ENCODE measurements around the gene ALX4. TPM values are rescaled to one million over a fixed set of nuclear protein-coding genes. Genes with fewer than 3 reads are reported as not detected.
A peak's percentile ranks its signal among the peaks of the same experiment; 100 is the strongest.

Gene ALX4
- 0.13 TPM for polyA plus RNA-seq (2013, experiment 1 of 4)
- polyA plus RNA-seq (2013, experiment 2 of 4) = 0.18 TPM
- 0.21 TPM for polyA plus RNA-seq (2013, experiment 3 of 4)
- polyA plus RNA-seq (2013, experiment 4 of 4) = 0.24 TPM

- H3K27me3 ChIP-seq (ENCODE audit: control insufficient read depth, insufficient read depth, low read length, poor library complexity, severe bottlenecking) = peaks cover 100% of the 10 kb centered on the region
- 0% methylated on average over 71 of the region's 71 CpGs for WGBS, 2 experiments
- H3K4me1 ChIP-seq (ENCODE audit: control insufficient read depth, insufficient read depth, low read length) = peaks cover 29% of the 10 kb centered on the region
- H3K36me3 ChIP-seq (ENCODE audit: control insufficient read depth, insufficient read depth, low read length) = no peaks in the 10 kb centered on the region
- H3K9me3 ChIP-seq (ENCODE audit: control insufficient read depth, low read length) = no peaks in the 10 kb centered on the region
- peak within 1 kb of the TSS; percentile 27 for H3K4me3 ChIP-seq (ENCODE audit: insufficient read depth, low read depth, low read length)
- no peak within 1 kb of the TSS for H3K27ac ChIP-seq (ENCODE audit: insufficient read depth, low read depth, low read length, poor library complexity, severe bottlenecking)
These were observed at the start of gene ALX4 for GRCh38 chr11:44309478-44310205. Gene ALX4 (minus strand): TSS chr11:44310139. CDS start chr11:44310062, 77 bp downstream.

- no peaks in the 10 kb centered on the region for H3K36me3 ChIP-seq (ENCODE audit: control insufficient read depth, insufficient read depth, low read length)
- H3K27me3 ChIP-seq (ENCODE audit: control insufficient read depth, insufficient read depth, low read length, poor library complexity, severe bottlenecking) = no peaks in the 10 kb centered on the region
- WGBS, 2 experiments = 89 to 90% methylated on average over 12 of the region's 12 CpGs
- H3K4me1 ChIP-seq (ENCODE audit: control insufficient read depth, insufficient read depth, low read length) = no peaks in the 10 kb centered on the region
- H3K27ac ChIP-seq (ENCODE audit: insufficient read depth, low read depth, low read length, poor library complexity, severe bottlenecking) = no peak overlapping the region
- H3K9me3 ChIP-seq (ENCODE audit: control insufficient read depth, low read length) = no peaks in the 10 kb centered on the region
- no peak overlapping the region for H3K4me3 ChIP-seq (ENCODE audit: insufficient read depth, low read depth, low read length)
These were observed 49.2 kb upstream of the ALX4 start for GRCh38 chr11:44359162-44359561.

- Histone ChIP-seq H3K27ac (ENCODE audit: insufficient read depth, low read depth, low read length, poor library complexity, severe bottlenecking) (no peak overlapping the region), H3K4me1 (ENCODE audit: control insufficient read depth, insufficient read depth, low read length) (no peaks in the 10 kb centered on the region), H3K27me3 (ENCODE audit: control insufficient read depth, insufficient read depth, low read length, poor library complexity, severe bottlenecking) (no peaks in the 10 kb centered on the region), H3K9me3 (ENCODE audit: control insufficient read depth, low read length) (no peaks in the 10 kb centered on the region), H3K4me3 (ENCODE audit: insufficient read depth, low read depth, low read length) (no peak overlapping the region), H3K36me3 (ENCODE audit: control insufficient read depth, insufficient read depth, low read length) (no peaks in the 10 kb centered on the region)
- 78 to 81% methylated on average over 7 of the region's 7 CpGs for WGBS, 2 experiments
These were observed 48.8 kb upstream of the ALX4 start for GRCh38 chr11:44358713-44359112.

GRCh38 chr11:44357711-44358110, 47.8 kb upstream of the ALX4 start:
- no peak overlapping the region for H3K27ac ChIP-seq (ENCODE audit: insufficient read depth, low read depth, low read length, poor library complexity, severe bottlenecking)

GRCh38 chr11:44356351-44356750, 46.4 kb upstream of the ALX4 start:
- no peak overlapping the region for H3K4me3 ChIP-seq (ENCODE audit: insufficient read depth, low read depth, low read length)
- H3K4me1 ChIP-seq (ENCODE audit: control insufficient read depth, insufficient read depth, low read length) = no peaks in the 10 kb centered on the region
- H3K27me3 ChIP-seq (ENCODE audit: control insufficient read depth, insufficient read depth, low read length, poor library complexity, severe bottlenecking) = no peaks in the 10 kb centered on the region
- no peak overlapping the region for H3K27ac ChIP-seq (ENCODE audit: insufficient read depth, low read depth, low read length, poor library complexity, severe bottlenecking)
- no peaks in the 10 kb centered on the region for H3K9me3 ChIP-seq (ENCODE audit: control insufficient read depth, low read length)
- WGBS, 2 experiments = 90 to 93% methylated on average over 5 of the region's 5 CpGs
- no peaks in the 10 kb centered on the region for H3K36me3 ChIP-seq (ENCODE audit: control insufficient read depth, insufficient read depth, low read length)

More at GRCh38 chr11:44357711-44358110, 47.8 kb upstream of the ALX4 start:
- H3K36me3 ChIP-seq (ENCODE audit: control insufficient read depth, insufficient read depth, low read length) = no peaks in the 10 kb centered on the region
- H3K4me3 ChIP-seq (ENCODE audit: insufficient read depth, low read depth, low read length) = no peak overlapping the region
- WGBS, 2 experiments = 91 to 100% methylated on average over 2 to 3 of the region's 3 CpGs
- H3K27me3 ChIP-seq (ENCODE audit: control insufficient read depth, insufficient read depth, low read length, poor library complexity, severe bottlenecking) = no peaks in the 10 kb centered on the region
- H3K9me3 ChIP-seq (ENCODE audit: control insufficient read depth, low read length) = no peaks in the 10 kb centered on the region
- no peaks in the 10 kb centered on the region for H3K4me1 ChIP-seq (ENCODE audit: control insufficient read depth, insufficient read depth, low read length)

GRCh38 chr11:44351898-44352498, 42.1 kb upstream of the ALX4 start:
- Histone ChIP-seq H3K27ac (ENCODE audit: insufficient read depth, low read depth, low read length, poor library complexity, severe bottlenecking) (no peak overlapping the region), H3K36me3 (ENCODE audit: control insufficient read depth, insufficient read depth, low read length) (no peaks in the 10 kb centered on the region), H3K4me1 (ENCODE audit: control insufficient read depth, insufficient read depth, low read length) (peaks cover 9% of the 10 kb centered on the region), H3K27me3 (ENCODE audit: control insufficient read depth, insufficient read depth, low read length, poor library complexity, severe bottlenecking) (no peaks in the 10 kb centered on the region), H3K9me3 (ENCODE audit: control insufficient read depth, low read length) (no peaks in the 10 kb centered on the region), H3K4me3 (ENCODE audit: insufficient read depth, low read depth, low read length) (no peak overlapping the region)
- WGBS, 2 experiments = 70 to 71% methylated on average over 7 of the region's 7 CpGs

- WGBS, 2 experiments = 92 to 95% methylated on average over 9 of the region's 9 CpGs
- Histone ChIP-seq H3K36me3 (ENCODE audit: control insufficient read depth, insufficient read depth, low read length) (no peaks in the 10 kb centered on the region), H3K27me3 (ENCODE audit: control insufficient read depth, insufficient read depth, low read length, poor library complexity, severe bottlenecking) (no peaks in the 10 kb centered on the region), H3K4me1 (ENCODE audit: control insufficient read depth, insufficient read depth, low read length) (peaks cover 14% of the 10 kb centered on the region), H3K27ac (ENCODE audit: insufficient read depth, low read depth, low read length, poor library complexity, severe bottlenecking) (no peak overlapping the region), H3K4me3 (ENCODE audit: insufficient read depth, low read depth, low read length) (no peak overlapping the region), H3K9me3 (ENCODE audit: control insufficient read depth, low read length) (no peaks in the 10 kb centered on the region)
These were observed 41.2 kb upstream of the ALX4 start for GRCh38 chr11:44351006-44351660.

GRCh38 chr11:44349328-44349727, 39.4 kb upstream of the ALX4 start:
- Histone ChIP-seq H3K9me3 (ENCODE audit: control insufficient read depth, low read length) (no peaks in the 10 kb centered on the region), H3K27ac (ENCODE audit: insufficient read depth, low read depth, low read length, poor library complexity, severe bottlenecking) (no peak overlapping the region), H3K4me3 (ENCODE audit: insufficient read depth, low read depth, low read length) (no peak overlapping the region), H3K36me3 (ENCODE audit: control insufficient read depth, insufficient read depth, low read length) (no peaks in the 10 kb centered on the region), H3K27me3 (ENCODE audit: control insufficient read depth, insufficient read depth, low read length, poor library complexity, severe bottlenecking) (no peaks in the 10 kb centered on the region), H3K4me1 (ENCODE audit: control insufficient read depth, insufficient read depth, low read length) (peaks cover 14% of the 10 kb centered on the region)
- 78 to 79% methylated on average over 3 of the region's 3 CpGs for WGBS, 2 experiments

- H3K27ac ChIP-seq (ENCODE audit: insufficient read depth, low read depth, low read length, poor library complexity, severe bottlenecking) = no peak overlapping the region
- WGBS, 2 experiments = 89 to 90% methylated on average over 10 of the region's 10 CpGs
- H3K4me3 ChIP-seq (ENCODE audit: insufficient read depth, low read depth, low read length) = no peak overlapping the region
- peaks cover 14% of the 10 kb centered on the region for H3K4me1 ChIP-seq (ENCODE audit: control insufficient read depth, insufficient read depth, low read length)
- no peaks in the 10 kb centered on the region for H3K9me3 ChIP-seq (ENCODE audit: control insufficient read depth, low read length)
- H3K27me3 ChIP-seq (ENCODE audit: control insufficient read depth, insufficient read depth, low read length, poor library complexity, severe bottlenecking) = no peaks in the 10 kb centered on the region
- no peaks in the 10 kb centered on the region for H3K36me3 ChIP-seq (ENCODE audit: control insufficient read depth, insufficient read depth, low read length)
These were observed 38.8 kb upstream of the ALX4 start for GRCh38 chr11:44348721-44349120.

- Histone ChIP-seq H3K4me3 (ENCODE audit: insufficient read depth, low read depth, low read length) (no peak overlapping the region), H3K4me1 (ENCODE audit: control insufficient read depth, insufficient read depth, low read length) (peaks cover 14% of the 10 kb centered on the region), H3K9me3 (ENCODE audit: control insufficient read depth, low read length) (no peaks in the 10 kb centered on the region), H3K27ac (ENCODE audit: insufficient read depth, low read depth, low read length, poor library complexity, severe bottlenecking) (no peak overlapping the region), H3K36me3 (ENCODE audit: control insufficient read depth, insufficient read depth, low read length) (no peaks in the 10 kb centered on the region), H3K27me3 (ENCODE audit: control insufficient read depth, insufficient read depth, low read length, poor library complexity, severe bottlenecking) (no peaks in the 10 kb centered on the region)
- WGBS, 2 experiments = 52% methylated on average over 2 of the region's 2 CpGs
These were observed 38.2 kb upstream of the ALX4 start for GRCh38 chr11:44348114-44348513.
